ENCODE data around the gene KIF26B.

GRCh38 chr1:245338485-245338877 is 183.7 kb downstream of the KIF26B start:
- TF ChIP-seq TAF1 (IDR thresholded peaks at IDR 0.05; ENCODE audit: low read depth): no peak
- TF ChIP-seq MXI1 (conservative IDR thresholded peaks at IDR 0.05; ENCODE audit: poor library complexity, severe bottlenecking): no peak
- TF ChIP-seq EP300 (conservative IDR thresholded peaks at IDR 0.05; ENCODE audit: poor library complexity, severe bottlenecking): no peak

Data from neural cell (in vitro differentiated cells).